Hematopoietic multipotent progenitor cell treated with erythropoietin and hydrocortisone succinate and interleukin-3 and kit ligand, for 6 days (in vitro differentiated cells): ENCODE measurements around the gene TTC6.

ENCODE experiments used
- DNase-seq: peaks from one replicate; pipeline ENCODE4 v3.0.0-alpha.2; 2015

The TTC6 gene

DNA sequence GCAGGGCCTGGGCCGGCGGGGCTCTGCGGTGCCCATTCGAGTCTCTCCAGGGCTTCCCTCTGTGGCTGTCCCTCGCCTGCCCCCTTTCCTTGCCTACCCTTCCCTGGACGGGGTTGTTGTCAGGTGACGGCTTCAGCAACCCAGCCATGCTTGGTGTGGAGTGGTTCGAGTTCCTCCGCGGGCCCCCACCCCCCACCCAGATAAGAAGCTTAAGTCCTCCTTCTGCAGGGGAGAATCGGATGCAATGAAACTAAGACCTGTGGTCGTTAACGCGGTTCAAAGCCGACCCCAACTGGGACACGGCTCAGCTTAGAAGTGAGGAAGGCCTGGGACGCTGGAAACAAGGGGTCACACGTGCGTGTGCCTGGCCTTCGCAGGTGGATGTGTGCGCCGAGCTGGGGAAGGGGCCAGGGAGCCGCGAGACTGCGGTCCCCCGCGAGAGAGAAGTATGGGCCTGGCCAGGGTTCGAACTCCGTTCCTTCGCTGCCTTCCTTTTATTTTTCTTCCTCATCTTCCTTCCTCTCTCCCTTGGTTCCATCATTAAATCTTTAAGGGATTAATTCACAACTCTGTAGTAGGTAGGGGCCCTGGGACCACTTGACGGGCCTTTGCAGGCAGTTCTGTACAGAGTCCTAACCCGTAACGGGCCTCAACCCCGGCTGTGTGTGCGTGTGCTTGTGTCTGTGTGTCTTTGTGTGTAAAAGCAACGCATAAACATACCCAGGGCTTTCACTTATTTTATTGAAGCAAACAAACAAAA, 3.5 kb downstream of the TTC6 start:
- DNase-seq, result no peak

DNA sequence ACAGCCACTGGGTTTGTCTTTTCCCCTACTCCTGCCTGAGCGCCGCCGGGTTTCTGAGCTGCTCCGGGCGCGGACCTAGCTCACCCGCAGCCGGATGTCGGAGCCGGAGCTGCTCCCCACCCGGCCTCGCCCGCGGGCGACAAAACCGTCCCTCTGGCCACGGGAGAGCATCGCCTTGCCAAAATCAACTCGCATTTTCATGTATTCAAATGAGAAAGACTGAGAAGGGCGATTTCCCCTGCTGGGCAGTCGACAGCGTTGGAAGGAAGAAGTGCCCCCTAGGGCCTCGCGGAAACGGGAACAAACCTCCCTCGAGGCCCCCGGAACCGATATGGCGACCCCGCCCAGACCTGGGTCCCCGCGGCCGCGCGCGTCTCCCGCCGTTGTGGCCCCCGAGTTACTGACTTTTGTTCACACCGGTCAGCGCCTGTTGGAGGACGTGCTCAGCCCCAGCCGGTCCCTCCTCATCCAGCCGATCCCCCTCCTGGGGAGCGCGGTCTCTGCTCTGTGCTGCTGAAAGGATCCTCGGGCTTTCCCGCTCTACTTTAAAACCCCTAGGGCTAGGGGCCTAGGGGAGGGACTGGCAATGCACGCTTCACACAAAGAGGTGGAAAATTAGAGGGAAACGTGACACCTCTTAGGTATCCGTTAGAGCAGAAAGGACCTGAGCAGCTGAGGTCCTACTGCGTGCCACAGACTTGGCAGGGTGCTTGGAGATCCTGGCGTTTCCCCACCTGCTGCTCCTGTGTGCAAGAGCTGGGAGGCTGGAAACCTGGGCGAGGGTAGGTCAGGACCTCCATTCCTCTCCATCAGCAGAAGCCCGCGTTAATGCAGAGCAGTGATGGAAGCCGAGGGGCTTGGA, 4.3 kb downstream of the TTC6 start:
- DNase-seq, result no peak

DNA sequence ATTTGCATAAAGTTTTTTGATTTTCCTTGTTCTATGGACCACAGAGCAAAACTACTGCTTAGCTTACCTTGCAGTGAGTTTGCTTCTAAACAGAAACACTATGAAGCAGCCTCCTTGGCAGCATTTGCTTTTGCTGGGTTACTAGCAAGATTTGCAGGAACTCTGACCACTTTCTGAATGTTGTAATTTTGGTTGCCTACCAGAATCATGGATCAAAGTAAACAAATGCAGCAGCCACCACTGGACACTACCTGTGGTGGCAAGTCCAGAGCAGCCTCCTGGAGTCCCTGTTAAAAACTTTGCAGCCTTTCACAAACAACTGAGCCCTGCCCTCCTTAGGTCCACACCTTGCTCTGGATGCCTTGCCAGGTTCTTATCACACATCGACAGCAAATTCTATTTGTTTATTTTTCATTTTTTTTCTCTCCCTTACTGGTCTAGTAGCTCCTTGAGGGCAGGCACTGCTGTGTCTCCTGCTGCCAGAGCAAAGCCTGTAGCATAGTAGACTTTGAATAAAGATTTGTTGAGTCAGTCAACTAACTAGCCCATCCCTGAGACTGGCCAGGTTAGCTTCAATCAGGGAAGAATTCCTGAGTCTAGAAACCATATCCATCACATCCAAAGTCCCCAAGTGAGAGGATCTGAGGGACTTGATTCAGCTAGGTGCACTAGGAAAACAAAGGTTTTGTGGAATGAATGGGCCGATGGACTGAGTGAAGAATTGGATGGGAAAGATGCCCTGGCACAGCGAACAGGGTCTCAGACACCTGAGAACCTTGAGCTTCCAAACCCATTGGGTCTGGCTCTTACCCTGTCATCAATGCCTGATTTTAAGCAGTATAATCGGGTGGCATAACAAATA, 5.7 kb downstream of the TTC6 start:
- DNase-seq, result no peak

DNA sequence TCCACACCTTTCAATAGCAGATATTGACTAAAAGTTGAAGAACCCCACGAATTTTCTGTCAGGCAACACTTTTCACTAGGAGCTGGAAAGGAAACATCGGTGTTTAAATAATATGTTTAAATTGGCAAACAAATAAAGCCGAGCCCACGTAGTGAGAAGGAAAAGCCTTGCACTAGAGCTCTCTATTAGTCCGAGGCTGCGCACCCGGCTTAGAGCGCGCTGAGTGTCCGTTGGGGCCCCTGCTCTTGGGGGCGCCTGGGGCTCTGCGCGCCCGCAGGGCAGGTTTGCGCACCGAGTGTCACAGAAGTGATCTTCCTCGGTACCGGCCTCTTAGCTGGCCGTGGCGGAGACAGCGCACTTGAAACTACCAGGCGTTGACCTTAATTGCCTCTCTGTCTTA, 6.4 kb downstream of the TTC6 start:
- no peak for DNase-seq

DNA sequence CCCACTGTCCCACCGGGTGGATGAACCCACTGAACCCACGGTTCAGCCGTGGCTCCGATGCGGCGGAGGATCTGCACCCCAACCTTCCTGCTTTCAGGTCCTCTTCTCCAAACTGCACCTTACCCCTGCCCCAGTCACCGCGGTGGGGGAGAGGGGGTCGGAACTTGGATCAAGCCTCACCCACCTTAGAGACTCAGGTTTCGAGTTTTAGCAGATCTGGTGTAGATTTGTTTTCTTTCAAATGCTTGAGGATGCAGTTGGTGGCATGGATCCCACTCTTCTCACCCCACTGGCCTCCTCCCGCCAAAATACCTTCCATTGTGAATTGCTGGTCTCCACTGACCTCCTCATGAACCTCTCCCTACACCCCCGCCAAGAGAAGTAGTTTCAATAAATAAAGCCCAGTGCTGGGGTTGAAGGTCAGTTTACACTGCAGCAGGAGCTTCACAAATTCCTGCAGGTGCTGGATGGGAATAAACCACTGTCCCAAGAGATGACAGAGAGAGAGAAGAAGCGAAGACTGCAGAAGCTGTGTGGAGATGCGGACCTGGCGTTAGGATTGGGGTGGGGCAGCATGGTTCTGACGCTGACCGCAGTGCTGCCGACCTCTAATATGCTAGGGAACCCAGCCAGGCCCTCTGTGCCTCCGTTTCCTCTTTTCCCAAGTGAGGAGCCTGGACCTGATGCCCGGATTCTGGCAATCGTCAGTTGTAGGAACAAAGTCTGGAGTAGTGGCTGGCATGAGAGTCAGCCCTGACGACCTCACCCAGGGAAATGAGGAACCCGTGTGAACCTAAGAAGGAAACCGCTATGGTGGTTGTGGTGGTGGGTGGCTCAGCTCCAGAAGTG, 7.4 kb downstream of the TTC6 start:
- DNase-seq, result no peak

DNA sequence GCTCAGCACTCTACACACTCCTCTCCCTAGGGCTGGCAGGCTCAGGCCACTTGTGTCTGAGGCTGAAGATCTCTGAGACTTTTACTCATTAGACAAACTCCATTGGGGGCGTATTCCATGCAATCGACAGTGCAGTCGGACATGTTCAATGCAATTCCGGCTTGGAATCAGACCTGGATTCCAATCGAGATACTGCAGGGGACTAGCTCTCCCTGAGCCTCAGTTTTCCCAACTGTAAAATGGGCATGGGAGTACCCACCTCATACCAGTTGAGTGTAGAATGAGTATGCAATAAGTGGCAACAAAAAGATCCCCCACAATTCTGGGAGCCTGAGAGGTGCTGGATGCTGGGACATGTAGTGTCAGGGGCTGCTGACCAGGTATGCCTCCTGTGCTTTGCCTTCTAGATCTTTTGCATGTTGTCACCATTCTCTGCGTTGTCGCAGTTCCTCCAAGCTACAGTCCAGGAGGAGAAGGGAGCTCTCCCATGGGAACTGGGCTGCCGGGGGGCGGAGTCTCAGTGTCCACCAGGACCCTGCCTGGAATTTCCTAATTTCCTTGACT, 8.3 kb downstream of the TTC6 start:
- DNase-seq, result no peak

DNA sequence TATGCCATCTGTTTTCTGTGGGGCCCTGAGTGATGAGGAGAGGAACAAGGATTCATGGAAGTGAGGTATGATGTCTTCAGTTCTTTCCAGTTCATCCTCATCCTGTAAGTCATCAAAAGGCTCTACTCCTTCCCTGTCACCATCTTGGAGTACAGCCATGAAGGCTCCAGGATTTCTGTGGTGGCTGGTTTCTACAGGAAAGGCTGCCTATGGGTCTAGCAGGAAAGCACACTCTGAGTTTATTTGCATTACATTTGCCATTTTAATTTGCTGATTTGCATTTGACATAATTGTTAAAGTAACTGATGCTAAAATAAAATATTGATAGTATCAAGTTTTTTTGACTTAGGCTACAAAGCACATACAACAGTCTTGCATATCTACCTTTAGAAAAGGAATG, 11.2 kb downstream of the TTC6 start:
- DNase-seq, result no peak

DNA sequence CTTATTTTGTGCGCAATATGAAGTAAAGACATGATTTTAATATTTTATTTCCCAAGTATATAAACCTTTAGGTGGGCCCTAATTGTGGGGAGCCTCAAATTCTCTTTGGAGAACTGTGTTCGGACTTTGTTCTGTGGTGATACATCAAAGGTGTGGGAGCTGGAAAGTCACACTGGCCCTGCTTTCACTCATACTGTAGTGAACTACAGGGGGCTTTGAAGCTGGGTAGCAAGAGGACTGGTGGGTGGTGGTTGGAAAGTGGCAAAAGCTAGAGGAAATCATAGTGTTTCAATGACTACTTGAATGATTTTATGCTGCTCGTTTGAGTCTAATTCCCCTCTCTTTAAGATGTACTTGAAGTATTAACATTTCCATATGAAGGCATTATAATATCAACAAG, 13.2 kb downstream of the TTC6 start:
- no peak for DNase-seq

DNA sequence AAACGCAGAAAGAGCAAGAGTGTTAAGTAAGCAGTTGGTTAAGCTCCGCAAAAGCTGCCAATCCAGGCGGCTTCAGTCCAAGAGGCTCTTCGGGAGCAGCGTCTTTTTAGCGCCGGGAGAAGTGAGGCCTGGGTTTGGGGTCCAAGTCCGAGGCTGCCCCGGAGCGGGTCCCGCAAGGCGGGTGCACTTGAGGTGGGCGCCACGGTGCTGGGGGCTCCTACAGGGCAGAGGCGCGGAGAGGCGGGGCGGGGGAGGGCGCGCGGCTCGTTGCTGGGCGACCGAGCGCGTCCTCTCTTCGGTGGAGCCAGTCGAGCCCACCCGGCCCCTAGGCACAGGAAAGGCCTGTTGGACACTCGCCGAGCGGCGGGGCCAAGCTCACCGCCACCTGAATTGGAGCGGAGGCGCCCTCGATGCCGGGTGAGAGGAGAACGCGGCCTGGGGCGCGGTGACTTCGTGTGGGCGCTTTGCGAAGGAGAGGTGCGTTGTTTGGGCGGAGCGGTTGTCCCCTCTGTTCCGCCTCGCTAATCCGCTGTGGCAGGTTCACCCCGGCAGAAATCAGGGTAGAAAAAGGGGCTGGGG, 15.6 kb downstream of the TTC6 start:
- DNase-seq, result no peak

DNA sequence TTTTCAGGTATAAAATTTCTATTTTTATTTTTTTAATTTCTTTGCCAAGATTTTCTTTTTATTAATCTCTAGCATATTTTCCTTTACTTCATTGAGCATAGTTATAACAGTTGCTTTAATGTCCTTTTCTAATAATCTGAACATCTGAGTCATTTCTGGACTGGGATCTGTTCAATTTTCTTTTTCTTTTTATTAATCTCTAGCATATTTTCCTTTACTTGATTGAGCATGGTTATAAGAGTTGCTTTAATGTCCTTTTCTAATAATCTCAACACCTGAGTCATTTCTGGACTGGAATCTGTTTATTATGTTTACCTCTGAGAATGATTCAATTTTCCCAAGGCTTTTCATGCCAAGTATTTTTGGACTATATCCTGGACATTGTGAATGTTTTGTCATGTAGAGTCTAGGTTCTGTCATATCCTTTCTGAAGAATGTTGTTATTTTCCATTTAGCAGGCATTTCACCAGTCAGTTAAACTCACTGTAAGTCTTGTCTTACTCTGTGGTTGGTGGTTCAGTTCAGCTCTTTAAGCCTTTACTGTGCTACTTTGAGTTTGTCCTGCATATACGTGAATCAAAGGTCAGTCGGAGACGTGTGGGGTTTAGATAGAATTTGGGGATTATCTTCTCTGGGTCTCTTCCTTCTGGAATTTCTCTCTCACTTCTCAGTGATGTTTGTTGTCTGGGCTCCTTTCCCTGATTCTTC, 20.3 kb downstream of the TTC6 start:
- DNase-seq, result no peak

DNA sequence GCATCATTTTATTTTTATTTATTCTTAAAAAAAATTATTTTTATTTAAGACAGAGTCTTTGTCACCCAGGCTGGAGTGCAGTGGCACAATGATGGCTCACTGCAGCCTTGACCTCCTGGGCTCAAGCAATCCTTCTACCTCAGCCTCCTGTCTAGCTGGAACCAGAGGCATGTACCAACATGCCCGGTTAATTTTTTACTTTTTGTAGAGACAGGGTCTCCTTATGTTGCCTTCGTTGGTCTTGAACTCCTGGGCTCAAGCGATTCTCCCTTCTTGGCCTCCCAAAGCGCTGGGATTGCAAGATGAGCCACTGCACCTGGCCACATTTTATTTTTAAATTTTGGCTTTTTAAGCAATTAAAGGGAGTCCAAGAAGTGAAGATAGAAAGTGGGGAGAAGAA, 21.4 kb downstream of the TTC6 start:
- DNase-seq, result no peak

DNA sequence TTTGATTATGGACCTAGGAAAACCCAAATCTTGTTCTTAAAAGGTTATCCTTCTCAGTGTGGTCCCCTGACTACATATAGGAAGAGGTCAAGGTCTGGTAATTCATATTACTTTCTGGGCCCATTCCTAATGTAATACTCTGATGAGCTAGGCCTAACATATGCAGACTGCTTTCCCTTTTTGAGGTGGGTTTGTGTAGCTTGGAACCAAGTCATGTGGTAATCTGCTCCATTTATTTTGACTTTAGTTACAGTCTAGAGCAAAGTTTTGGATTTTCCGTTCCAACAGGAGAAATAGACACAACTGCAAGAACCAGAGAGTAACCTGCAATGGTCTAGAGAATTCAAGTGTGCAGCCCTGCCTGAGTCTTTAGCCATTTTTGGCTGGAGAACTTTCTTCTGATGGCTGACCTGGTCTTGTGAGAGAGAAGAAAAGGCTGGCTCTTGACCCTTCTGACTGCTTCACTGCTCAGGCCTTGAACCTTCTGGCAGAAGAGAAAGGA, 22.5 kb downstream of the TTC6 start:
- DNase-seq, result no peak

DNA sequence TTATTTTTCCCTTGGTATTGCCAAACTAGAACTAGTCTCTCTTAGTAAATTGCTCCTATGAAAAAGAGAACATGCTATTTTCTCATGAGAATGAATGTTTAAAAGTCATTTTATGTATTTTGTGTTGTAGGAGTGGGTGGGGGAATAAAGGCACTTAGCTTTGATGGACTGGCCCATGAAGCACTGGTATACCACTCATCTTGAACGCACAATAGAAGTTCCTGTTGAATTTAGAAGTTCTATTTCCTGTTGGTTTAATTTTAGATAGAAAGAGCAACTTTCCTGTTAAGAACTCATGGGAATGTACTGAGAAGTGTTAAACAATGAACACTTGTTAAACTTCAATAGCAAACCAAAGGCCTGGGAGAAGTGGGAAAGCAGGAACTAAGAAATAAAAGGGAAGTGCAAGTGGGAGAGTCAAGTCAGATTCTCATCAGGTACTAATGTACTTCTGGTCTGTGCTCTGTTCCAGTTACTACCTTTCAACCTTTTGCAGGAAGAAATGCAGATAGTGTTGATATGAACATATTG, 23.1 kb downstream of the TTC6 start:
- no peak for DNase-seq

DNA sequence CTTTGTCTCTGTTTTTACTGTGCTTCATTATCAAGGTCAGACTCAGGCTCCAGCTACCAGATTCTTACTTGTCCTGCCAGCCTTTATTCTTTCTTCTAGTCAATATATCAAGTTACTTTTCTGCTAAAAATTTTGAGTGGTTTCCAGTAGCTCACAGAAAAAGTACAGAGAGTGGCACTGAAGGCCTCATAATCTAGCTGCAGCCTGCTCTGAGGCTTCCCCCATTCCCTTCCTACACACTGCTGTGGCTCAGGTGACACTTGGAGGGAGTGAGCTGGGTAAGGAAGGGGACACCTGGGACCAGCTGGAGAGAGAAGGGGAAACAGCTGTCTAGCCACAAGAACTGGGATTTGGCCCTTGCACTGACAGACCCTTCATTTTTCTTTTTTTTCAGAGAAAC, 25.4 kb downstream of the TTC6 start:
- DNase-seq, result no peak

DNA sequence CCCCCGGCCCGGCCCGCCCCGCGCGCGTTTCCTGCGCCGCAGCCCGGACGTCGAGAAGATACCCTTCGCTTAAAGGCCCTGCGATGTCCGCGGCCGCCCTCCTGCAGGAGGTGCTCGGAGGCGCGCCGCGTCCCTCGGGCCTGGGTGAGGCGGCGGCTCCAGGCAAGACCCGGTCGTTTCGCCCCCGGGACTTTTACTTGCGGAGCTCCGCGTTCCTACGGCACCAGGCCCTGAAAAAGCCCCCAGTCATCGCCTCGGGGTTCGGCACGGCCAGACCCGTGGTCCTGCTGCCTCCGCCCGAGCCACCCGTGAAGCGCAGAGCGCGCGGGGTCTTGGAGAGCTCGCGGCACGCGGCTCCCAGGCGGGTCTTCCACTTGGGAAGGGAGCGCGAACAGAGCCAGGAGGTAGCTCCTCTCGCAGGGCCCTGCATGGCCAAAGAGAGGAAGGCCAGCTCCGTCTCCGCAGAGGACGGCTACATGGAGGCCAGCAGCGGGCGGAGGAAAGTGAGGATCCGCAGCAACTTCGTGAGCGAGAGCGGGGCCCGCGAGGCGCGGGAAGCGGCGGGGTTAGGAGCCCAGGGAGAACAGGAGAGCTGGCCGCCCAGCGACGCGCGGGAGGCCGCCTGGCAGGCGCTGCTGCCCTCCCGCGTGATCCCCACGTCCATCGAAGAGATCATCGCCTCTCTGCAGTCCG, 26.9 kb downstream of the TTC6 start:
- DNase-seq, result no peak

DNA sequence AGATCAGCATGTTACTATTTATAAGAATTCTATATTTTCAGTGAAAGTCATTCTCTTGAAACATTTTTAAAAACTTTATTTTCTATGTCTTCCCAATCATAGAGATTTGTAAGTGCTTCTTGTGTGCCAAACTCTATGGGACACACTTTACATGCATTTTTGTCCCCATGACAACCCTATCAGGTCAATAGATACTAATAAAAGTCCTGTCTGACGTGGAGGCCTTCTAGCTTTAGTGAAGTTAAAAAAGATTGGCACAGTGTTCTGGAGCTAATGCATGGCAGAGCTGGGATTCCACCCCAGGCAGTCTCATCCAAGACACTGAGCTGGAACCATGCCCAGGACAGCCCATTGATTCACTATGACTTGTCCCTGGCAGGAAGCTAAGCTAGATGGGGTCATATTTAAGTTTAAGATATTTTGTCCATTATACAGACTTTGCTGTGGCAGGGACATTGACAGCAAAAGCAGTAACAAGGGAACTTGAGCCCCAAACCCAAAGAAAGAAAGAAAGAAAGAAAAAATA, 28.1 kb downstream of the TTC6 start:
- DNase-seq, result no peak

DNA sequence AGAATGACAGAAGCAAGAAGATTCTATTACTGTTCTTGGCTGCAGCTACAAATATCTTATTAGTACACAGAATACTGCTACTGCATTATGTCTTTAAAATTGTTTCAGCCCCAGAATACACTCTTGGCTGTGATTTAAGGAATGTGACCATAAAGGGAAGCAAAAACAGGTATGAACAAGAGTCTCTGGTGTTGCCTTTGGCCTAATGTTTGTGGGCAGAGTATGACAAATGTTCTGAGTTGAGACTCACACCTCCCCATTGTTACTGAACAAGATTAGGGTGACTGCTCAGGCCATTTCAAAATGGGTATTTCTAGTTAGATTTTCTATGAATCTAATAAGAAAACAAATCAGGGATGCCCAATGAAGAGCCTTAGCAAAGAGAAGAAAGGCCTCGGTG, 28.5 kb downstream of the TTC6 start:
- no peak for DNase-seq

DNA sequence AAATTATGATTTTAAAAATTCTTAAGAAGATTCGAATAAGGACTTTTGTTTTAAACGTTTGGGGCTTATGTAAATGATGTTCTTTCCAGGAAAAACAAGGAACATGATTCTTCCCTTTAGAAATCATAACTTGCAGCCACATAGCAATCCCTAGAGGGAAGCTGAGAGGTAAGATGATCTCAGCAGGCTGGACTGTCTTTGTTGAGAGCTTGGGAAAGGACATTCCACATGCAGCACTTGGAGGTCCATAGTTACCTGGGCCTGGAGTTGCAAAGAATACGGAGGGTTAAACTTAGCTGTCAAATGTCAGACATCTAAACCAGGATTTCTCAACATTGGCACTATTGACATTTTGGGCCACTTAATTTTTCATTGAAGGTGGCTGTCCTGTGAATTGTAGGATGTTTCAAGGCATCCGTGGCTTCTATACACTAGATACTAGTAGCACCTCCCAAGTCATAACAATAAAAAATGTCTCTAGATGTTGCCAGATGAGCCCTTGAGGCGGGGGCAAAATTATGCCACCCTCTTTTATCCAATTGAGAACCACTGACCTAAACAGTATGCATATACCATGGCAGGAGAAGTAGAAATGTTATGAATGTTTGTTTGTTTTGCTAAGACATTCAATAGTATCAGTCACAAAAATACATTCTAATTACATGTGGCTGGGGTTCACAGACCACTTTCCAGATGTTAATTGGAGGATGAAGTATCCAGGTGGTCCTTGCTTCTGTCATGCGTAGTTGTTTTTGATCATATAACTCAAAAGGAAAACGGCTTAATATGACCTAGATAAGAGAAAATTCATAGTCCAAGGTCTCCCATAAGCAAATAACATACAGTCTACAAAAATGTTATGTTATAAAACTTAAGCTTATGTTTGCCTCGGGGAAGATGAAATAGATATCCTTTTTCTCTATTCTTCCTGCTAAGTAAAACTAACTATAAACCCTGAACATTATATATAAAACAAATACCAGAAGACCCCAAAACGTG, 30.5 kb downstream of the TTC6 start:
- no peak for DNase-seq
